CD14-positive monocyte (primary cell): ENCODE results near the gene ICAM5. TPM values are rescaled to one million over a fixed set of nuclear protein-coding genes. Genes with fewer than 3 reads are reported as not detected.
A peak's percentile ranks its signal among the peaks of the same experiment; 100 is the strongest.

Experiments used
- DNase-seq, 3 donors: peaks; one replicate each; pipeline ENCODE4 v3.0.0-alpha.2; 2011 to 2022
- H2AFZ ChIP-seq: 2 replicates; pipeline ENCODE4 v1.6.0; 2012; ENCODE audit warnings: mild to moderate bottlenecking, low read depth, low read length, inconsistent platforms; ENCODE audit not compliant: insufficient read depth, poor library complexity, severe bottlenecking
- H3K27ac ChIP-seq, 2 donors: 1 replicate in 1 of 2; 2 replicates in 1 of 2; pipeline ENCODE4 v1.5.1; 2012 to 2013; ENCODE audit warnings: low read length in 2 of 2, control low read depth in 1 of 2, inconsistent platforms in 1 of 2, low read depth in 1 of 2, mild to moderate bottlenecking in 1 of 2
- H3K27me3 ChIP-seq, 2 donors: one replicate each; pipeline versions ENCODE4 v1.6.0 to v1.6.1; 2011 to 2013; ENCODE audit warnings: low read length in 2 of 2; ENCODE audit not compliant: control insufficient read depth in 2 of 2, insufficient read depth in 2 of 2
- H3K36me3 ChIP-seq, 2 donors: replicated peaks in 1 of 2; 1 replicate in 1 of 2; 2 replicates in 1 of 2; pipeline versions ENCODE4 v1.5.1 to v1.6.1; 2012 to 2013; ENCODE audit warnings: low read length in 2 of 2, control low read depth in 1 of 2, inconsistent platforms in 1 of 2, mild to moderate bottlenecking in 1 of 2; ENCODE audit not compliant: insufficient read depth in 2 of 2, control insufficient read depth in 1 of 2
- H3K4me1 ChIP-seq, 2 donors: 1 replicate in 1 of 2; 2 replicates in 1 of 2; pipeline versions ENCODE4 v1.5.1 to v1.6.1; 2012 to 2013; ENCODE audit warnings: low read length in 2 of 2, control low read depth in 1 of 2, inconsistent platforms in 1 of 2, mild to moderate bottlenecking in 1 of 2, moderate library complexity in 1 of 2; ENCODE audit not compliant: insufficient read depth in 2 of 2, control insufficient read depth in 1 of 2
- H3K4me2 ChIP-seq: replicated peaks from 2 replicates; pipeline ENCODE3; 2012; ENCODE audit warnings: low read length, moderate library complexity, mild to moderate bottlenecking; ENCODE audit not compliant: poor library complexity, severe bottlenecking; ENCODE audit errors: extremely low read depth
- H3K4me3 ChIP-seq, 3 experiments: fragments of 200-600 bp in 1 of 3; sonication (generic) in 1 of 3; replicated peaks in 1 of 3; 1 replicate in 2 of 3; 2 replicates in 1 of 3; pipeline ENCODE4 v1.5.1; 2011 to 2013; ENCODE audit warnings: low read length in 3 of 3, mild to moderate bottlenecking in 3 of 3, control low read depth in 2 of 3, low read depth in 2 of 3, inconsistent platforms in 1 of 3, moderate library complexity in 1 of 3
- H3K79me2 ChIP-seq: 2 replicates; pipeline ENCODE4 v1.6.0; 2012; ENCODE audit warnings: mild to moderate bottlenecking, control low read depth, inconsistent platforms, low read length, moderate library complexity; ENCODE audit not compliant: insufficient read depth
- H3K9ac ChIP-seq: 2 replicates; pipeline ENCODE4 v1.6.0; 2017; ENCODE audit warnings: low read length, mild to moderate bottlenecking; ENCODE audit not compliant: insufficient read depth, poor library complexity, severe bottlenecking
- H3K9me3 ChIP-seq, 2 donors: replicated peaks in 1 of 2; 1 replicate in 1 of 2; 2 replicates in 1 of 2; pipeline versions ENCODE4 v1.5.1 to v1.6.1; 2012 to 2013; ENCODE audit warnings: low read length in 2 of 2, control low read depth in 1 of 2; ENCODE audit not compliant: control insufficient read depth in 1 of 2, insufficient read depth in 1 of 2
- H4K20me1 ChIP-seq: 2 replicates; pipeline ENCODE4 v1.6.0; 2012; ENCODE audit warnings: mild to moderate bottlenecking, low read length, control low read depth, moderate library complexity; ENCODE audit not compliant: insufficient read depth
- H3K27ac Mint-ChIP-seq, 7 donors: one replicate each; pipeline ENCODE4 v1.8.0; 2020; ENCODE audit warnings: mild to moderate bottlenecking in 7 of 7, mixed read lengths in 7 of 7, moderate library complexity in 6 of 7, inconsistent platforms in 2 of 7
- H3K27me3 Mint-ChIP-seq, 3 donors: one replicate each; pipeline ENCODE4 v1.8.0; 2021 to 2022; ENCODE audit warnings: low read depth in 3 of 3, mild to moderate bottlenecking in 3 of 3, mixed read lengths in 3 of 3, moderate library complexity in 3 of 3, inconsistent platforms in 1 of 3
- H3K36me3 Mint-ChIP-seq, 2 donors: one replicate each; pipeline ENCODE4 v1.8.0; 2020; ENCODE audit warnings: mixed read lengths in 2 of 2, inconsistent platforms in 1 of 2, mild to moderate bottlenecking in 1 of 2
- H3K4me1 Mint-ChIP-seq: one replicate; pipeline ENCODE4 v1.8.0; 2020; ENCODE audit warnings: mild to moderate bottlenecking, mixed read lengths
- H3K4me3 Mint-ChIP-seq, 2 donors: one replicate each; pipeline ENCODE4 v1.8.0; 2020; ENCODE audit warnings: mild to moderate bottlenecking in 2 of 2, mixed read lengths in 2 of 2, moderate library complexity in 1 of 2
- H3K9me3 Mint-ChIP-seq, 7 donors: one replicate each; pipeline ENCODE4 v1.8.0; 2020 to 2022; ENCODE audit warnings: mixed read lengths in 7 of 7, mild to moderate bottlenecking in 6 of 7, moderate library complexity in 6 of 7, inconsistent platforms in 2 of 7
- WGBS: methylation state at CpG from one replicate; pipeline ENCODE4 v1.1.5; 2013; ENCODE audit warnings: missing lambda C conversion rate; ENCODE audit not compliant: insufficient coverage; 5-methylcytosine and 5-hydroxymethylcytosine counted together
- intact Hi-C, 2 donors: fragments of 100-400 bp; cut with micrococcal nuclease; formaldehyde crosslinking; loops; one replicate each; pipeline versions ENCODE4 v1.15.0 to v1.15.1; 2023
- polyA plus RNA-seq, 3 donors: library from polyadenylated mRNA; depleted of rRNA in 1 of 3; unstranded in 2 of 3; stranded (reverse) in 1 of 3; fragments of 300-500 nt in 2 of 3; fragments of >200 nt in 1 of 3; fragmentation: Illumina TruSeq in 2 of 3; gene quantifications; 1 replicate in 2 of 3; 2 replicates in 1 of 3; pipeline ENCODE4 v1.2.3, GENCODE V29; 2012 to 2021
- TF ChIP-seq, protein P1 (sequence below): fragments of 200-600 bp; IDR thresholded peaks from one replicate; pipeline ENCODE4 v1.8.0; 2022; ENCODE audit warnings: antibody characterized with exemption, mild to moderate bottlenecking

Gene ICAM5
- polyA plus RNA-seq, 3 donors = 0.21 to 2.1 TPM; not detected in 1

GRCh38 chr19:10283301-10284064, 6.3 kb upstream of the ICAM5 start:
- Histone ChIP-seq H3K4me1 (peaks cover 33 to 46% of the 10 kb centered on the region in 2 donors), H3K9ac (no peak overlapping the region), H3K4me2 (no peak overlapping the region), H3K79me2 (peaks cover 4% of the 10 kb centered on the region), H3K27me3 (peaks cover 0 to 12% of the 10 kb centered on the region in 2 donors), H3K9me3 (no peaks in the 10 kb centered on the region), H4K20me1 (peaks cover 80% of the 10 kb centered on the region), H3K36me3 (peaks cover 62 to 73% of the 10 kb centered on the region in 2 donors), H2AFZ (no peak overlapping the region), H3K27ac (no peak overlapping the region), H3K4me3 (no peak overlapping the region)
- 93% methylated on average over 16 of the region's 23 CpGs for WGBS
- intact Hi-C loops = no loop called here
- TF ChIP-seq, protein P1, sequence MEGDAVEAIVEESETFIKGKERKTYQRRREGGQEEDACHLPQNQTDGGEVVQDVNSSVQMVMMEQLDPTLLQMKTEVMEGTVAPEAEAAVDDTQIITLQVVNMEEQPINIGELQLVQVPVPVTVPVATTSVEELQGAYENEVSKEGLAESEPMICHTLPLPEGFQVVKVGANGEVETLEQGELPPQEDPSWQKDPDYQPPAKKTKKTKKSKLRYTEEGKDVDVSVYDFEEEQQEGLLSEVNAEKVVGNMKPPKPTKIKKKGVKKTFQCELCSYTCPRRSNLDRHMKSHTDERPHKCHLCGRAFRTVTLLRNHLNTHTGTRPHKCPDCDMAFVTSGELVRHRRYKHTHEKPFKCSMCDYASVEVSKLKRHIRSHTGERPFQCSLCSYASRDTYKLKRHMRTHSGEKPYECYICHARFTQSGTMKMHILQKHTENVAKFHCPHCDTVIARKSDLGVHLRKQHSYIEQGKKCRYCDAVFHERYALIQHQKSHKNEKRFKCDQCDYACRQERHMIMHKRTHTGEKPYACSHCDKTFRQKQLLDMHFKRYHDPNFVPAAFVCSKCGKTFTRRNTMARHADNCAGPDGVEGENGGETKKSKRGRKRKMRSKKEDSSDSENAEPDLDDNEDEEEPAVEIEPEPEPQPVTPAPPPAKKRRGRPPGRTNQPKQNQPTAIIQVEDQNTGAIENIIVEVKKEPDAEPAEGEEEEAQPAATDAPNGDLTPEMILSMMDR = no peak
- Mint-ChIP-seq H3K9me3 (peaks cover 0 to 9% (median 2%) of the 10 kb centered on the region in 7 donors), H3K27ac (peak overlapping the region in 1 of 7 donors; percentile 14), H3K4me3 (no peak overlapping the region), H3K36me3 (peaks cover 66 to 79% of the 10 kb centered on the region in 2 donors), H3K4me1 (peaks cover 46% of the 10 kb centered on the region), H3K27me3 (peaks cover 6 to 17% (median 14%) of the 10 kb centered on the region in 3 donors)
- DNase-seq = no peak

GRCh38 chr19:10284065-10284959, 5.4 kb upstream of the ICAM5 start:
- Histone ChIP-seq H4K20me1 (peaks cover 72% of the 10 kb centered on the region), H3K36me3 (peaks cover 54 to 65% of the 10 kb centered on the region in 2 donors), H3K27ac (no peak overlapping the region), H3K9me3 (no peaks in the 10 kb centered on the region), H3K4me3 (no peak overlapping the region), H3K9ac (no peak overlapping the region), H3K4me2 (no peak overlapping the region), H3K4me1 (peaks cover 42 to 54% of the 10 kb centered on the region in 2 donors), H3K79me2 (peaks cover 4% of the 10 kb centered on the region), H3K27me3 (peaks cover under 1 to 19% of the 10 kb centered on the region in 2 donors), H2AFZ (no peak overlapping the region)
- intact Hi-C loops = no loop called here
- Mint-ChIP-seq H3K4me1 (peaks cover 51% of the 10 kb centered on the region), H3K27me3 (peaks cover 15 to 25% (median 22%) of the 10 kb centered on the region in 3 donors), H3K36me3 (peaks cover 65 to 77% of the 10 kb centered on the region in 2 donors), H3K9me3 (peaks cover 0 to 16% (median 5%) of the 10 kb centered on the region in 7 donors), H3K27ac (peak overlapping the region in 1 of 7 donors; percentile 14), H3K4me3 (no peak overlapping the region)
- no peak for DNase-seq
- 96% methylated on average over 30 of the region's 34 CpGs for WGBS
- TF ChIP-seq, protein P1 = no peak
